KOPT-K1 (cell line): ENCODE measurements around the gene TUT7.
"Not testable (repeated sequence)": the region's sequence is repeated elsewhere in the genome, so short reads cannot be mapped to it uniquely, and the experiment has no call there.

ENCODE experiments used
- H3K27ac ChIP-seq: fragments of 200-600 bp; sonication (generic); 2 replicates; pipeline ENCODE4 v1.5.1; 2016; ENCODE audit warnings: antibody characterized with exemption, mild to moderate bottlenecking, low read depth, low read length; ENCODE audit not compliant: poor library complexity, severe bottlenecking
- H3K36me3 ChIP-seq: fragments of 200-600 bp; sonication (generic); 2 replicates; pipeline ENCODE4 v1.5.1; 2017; ENCODE audit warnings: antibody characterized with exemption, mild to moderate bottlenecking, low read length, moderate library complexity; ENCODE audit not compliant: insufficient read depth
- H3K9me3 ChIP-seq: fragments of 200-600 bp; sonication (generic); 2 replicates; pipeline ENCODE4 v1.5.1; 2017; ENCODE audit warnings: antibody characterized with exemption, low read length, mild to moderate bottlenecking; ENCODE audit not compliant: insufficient read depth, poor library complexity, severe bottlenecking

Gene TUT7

DNA sequence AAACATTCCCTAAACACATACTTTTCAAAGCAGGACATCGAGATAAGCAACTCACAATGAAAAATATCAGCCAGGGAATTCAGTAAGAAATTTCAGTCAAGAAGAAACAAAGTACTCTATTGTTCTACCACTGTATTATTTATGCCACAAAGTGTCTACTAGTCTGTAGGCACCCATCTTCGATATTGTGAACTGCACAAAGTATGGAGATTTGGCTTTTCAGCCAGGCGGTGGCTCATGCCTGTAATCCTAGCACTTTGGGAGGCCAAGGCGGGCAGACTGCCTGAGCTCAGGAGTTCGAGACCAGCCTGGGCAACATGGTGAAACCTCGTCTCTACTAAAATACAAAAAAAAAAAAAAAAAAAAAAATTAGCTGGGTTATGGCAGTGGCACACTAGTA is 63.9 kb downstream of the TUT7 start:
- not testable (repeated sequence) for H3K27ac ChIP-seq, H3K9me3 ChIP-seq
- peaks cover 12% of the 10 kb centered on the region; the same call in 1 of the 2 replicates for H3K36me3 ChIP-seq

DNA sequence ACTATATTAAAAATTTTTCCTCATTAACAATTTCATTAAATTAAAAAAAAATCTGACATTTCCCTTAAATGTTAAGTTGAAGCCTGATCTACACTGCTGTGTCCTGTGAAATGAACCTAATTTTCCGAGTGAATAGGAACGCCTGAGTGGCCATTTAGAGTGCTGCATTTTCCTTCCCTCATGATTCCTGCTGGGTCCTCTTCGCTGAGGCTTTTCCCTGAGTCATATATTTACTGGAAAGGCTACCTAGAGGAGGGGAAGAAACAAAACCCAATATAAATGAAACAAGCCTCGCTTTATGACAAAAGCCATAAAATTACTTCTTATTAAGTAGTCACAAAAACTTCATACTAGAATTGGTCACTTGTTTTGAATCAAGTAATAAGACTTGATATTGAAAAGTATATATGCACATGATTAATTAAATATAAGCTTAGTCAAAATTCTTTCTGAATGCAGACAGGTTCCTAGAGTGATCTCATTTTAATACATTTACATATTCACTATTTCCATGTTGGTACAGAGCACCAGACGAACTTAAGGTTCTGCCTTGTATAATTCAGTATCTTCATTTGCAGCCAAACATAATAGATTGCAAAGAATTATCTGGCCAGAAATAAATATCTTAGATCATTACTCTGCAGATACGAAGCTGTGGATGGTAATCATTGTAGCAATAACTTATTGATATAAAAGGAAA is 65.6 kb downstream of the TUT7 start:
- Histone ChIP-seq H3K27ac (no peak overlapping the region), H3K9me3 (no peaks in the 10 kb centered on the region), H3K36me3 (peaks cover 8% of the 10 kb centered on the region; the same call in 1 of the 2 replicates)

DNA sequence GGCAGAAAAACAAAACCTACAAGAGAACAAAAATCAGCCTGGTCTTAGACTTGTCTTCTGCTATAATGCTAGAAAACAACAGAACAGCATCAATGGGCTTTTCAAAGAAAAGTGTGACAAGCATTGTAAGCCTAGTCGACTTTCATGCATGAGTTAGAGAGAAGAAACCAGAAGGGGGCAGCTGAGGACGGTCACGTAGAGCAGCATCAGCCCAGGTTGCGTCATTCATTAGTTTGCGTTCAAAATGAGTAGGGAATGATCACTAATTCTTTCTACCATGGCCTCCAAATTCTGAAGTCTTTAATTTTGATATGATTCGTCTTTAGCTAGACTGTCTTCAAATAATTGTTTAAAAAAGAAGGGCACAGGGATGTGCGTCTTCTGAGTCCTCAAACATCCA is 67.2 kb downstream of the TUT7 start:
- Histone ChIP-seq H3K36me3 (peaks cover 8% of the 10 kb centered on the region; the same call in 1 of the 2 replicates), H3K27ac (no peak overlapping the region), H3K9me3 (no peaks in the 10 kb centered on the region)

DNA sequence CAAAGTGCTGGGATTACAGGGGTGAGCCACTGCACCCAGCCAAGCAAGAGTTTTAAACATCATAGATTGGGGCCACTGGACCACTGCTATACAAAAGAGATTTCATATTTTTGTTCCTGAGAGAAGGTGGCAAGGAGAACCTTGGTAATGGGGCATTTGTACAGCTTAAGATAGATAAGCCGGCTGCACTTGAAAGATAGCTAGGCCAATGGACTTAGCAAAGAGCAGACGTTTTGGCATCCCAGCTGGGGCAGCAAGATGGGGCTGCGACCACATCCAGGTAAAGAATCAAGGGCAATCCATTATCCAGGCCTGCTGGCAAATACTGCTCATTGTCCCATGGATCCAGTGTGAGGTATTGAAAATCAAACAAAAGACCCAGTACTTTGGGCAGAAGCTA is 67.9 kb downstream of the TUT7 start:
- no peaks in the 10 kb centered on the region for H3K9me3 ChIP-seq
- H3K36me3 ChIP-seq: peaks cover 8% of the 10 kb centered on the region; the same call in 1 of the 2 replicates
- no peak overlapping the region for H3K27ac ChIP-seq

DNA sequence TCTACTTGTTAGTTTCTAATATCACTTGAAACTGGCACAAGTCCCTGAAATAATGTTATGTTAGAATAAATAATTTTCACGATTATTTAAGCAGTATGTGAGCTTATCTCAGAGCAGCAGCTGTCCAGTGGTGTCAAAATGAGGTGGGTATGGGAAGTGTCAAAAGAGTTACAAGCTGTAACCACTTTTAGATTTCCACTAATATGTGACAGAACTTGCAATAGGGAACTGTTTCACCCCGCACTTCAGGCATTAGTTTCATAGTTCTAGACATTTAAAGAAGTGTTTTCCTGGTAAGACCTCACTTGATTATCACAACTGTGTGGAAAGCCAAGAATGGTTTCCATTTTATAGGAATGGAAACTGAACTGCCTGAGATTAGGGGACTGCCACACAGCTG is 68.9 kb downstream of the TUT7 start:
- H3K9me3 ChIP-seq: no peaks in the 10 kb centered on the region
- no peak overlapping the region for H3K27ac ChIP-seq
- peaks cover 8% of the 10 kb centered on the region; the same call in 1 of the 2 replicates for H3K36me3 ChIP-seq

DNA sequence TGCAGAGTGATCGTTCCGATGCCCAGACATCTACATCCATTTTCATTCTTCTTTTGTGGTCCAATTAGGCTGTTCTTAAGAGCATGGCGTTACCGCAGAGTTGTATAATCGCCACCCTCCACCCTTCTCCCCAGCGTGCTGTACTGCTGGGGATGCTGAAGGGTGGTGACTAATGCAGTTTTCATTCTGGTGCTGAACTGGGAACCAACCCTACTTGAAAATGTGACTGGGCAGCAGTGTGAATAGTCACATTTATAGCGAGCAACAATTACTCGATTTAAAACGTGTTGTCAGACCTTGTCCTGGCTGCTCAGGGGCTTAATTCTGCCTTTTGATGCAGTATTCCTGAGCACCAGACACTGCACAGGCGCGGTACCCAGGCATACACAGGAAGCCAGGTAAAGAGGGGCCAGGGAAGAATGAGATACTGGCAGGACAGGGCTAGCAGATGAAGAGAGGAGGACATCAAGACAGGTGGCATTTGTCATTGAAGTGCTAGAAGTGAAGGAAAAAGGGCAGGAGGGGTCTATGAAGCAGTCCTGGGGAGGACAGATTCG is 71.2 kb downstream of the TUT7 start:
- H3K9me3 ChIP-seq: no peaks in the 10 kb centered on the region
- peaks cover 16% of the 10 kb centered on the region for H3K36me3 ChIP-seq
- peak overlapping the region; percentile 74 for H3K27ac ChIP-seq

DNA sequence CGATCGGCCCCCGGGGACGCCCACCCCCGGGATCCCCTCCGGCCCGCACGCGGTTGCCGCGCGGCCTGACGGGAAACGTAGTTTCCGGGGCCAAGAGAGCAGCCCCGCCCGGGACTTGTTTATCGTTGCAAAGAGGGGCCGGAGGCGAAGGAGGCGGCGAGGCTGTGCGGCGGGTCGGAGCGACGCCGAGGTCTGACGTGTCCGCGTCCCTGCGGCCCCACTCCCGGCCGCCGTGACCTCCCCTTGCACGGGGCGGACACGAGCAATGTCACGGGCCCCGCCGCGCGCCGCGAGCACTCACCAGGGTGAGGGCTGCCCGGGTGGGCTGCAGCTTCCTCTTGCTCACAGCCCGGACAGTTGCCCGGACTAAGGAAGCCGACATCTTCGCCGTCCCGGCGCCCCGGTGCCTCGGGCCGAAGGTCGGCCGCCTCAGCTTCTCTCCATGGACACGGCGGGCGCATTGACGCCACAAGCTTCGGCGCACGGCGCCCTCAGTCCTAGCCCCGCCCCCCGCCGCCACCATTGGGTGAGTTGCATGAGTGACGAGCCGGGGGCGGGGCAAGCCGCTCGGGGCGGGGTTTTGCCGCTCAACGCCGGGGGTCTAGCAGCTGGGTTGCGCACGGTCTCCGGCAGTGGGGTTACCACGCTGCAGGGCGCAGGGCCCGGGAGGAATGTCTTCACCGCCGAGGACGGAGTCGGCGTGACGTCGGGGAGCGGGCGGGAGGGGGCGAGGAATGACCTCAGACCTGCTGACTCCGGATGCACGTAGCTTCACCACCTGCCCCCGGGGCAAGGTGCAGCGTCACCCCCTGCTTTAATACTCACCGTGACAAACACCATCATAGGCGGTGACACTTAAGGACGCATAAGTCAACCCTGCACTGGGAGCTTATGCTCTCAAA is 71.9 kb downstream of the TUT7 start, which contains the start of gene ISCA1:
TSS of gene ISCA1 (minus strand) at position 462 of the 902 bp plus-strand sequence. CDS start at position 382, 80 bp downstream.
- peak within 1 kb of the TSS; percentile 74 for H3K27ac ChIP-seq
- H3K9me3 ChIP-seq: no peaks in the 10 kb centered on the region
- H3K36me3 ChIP-seq: peaks cover 11% of the 10 kb centered on the region; the same call in 1 of the 2 replicates

DNA sequence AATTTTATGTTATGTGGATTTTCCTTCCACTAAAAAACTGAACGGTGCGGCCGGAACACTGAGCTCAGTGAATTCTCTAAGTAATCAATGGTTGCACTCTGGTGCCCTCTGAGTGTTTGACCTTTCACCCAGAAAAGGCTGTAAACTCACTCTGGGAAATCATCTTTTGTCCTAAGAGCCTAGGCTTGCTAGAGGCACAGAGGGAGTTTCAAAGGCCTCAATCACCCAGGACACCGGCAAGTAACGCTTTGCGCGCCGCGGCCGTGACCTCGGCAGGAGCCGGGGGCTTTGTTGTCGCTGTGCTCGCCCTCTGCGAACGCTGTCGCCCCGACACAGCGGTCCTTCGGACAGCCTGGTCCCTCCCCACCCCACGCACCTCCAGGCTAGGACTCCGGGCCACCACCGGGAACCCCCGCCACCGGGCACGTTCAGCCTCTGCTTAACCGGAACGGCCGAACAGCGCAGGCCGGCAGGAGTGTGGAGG is 72.6 kb downstream of the TUT7 start:
- Histone ChIP-seq H3K36me3 (peaks cover 11% of the 10 kb centered on the region; the same call in 1 of the 2 replicates), H3K27ac (peak overlapping the region; percentile 74), H3K9me3 (no peaks in the 10 kb centered on the region)

DNA sequence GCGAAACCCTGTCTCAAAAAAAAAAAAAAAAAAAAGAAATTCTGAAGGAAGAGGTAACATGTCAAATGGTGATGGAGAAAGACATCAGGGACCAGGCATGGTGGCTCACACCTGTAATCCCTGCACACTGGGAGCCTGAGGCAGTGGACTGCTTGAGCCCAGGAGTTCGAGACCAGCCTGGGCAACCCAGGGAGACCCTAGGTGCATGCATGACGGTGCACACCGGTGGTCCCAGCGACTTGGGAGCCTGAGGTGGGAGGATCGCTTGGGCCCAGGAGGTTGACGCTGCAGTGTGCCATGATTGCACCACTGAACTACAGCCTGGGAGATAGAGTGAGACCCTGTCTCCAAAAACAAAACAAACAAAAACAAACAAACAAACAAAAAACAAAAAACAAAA is 73.6 kb downstream of the TUT7 start:
- Histone ChIP-seq H3K9me3 (no peaks in the 10 kb centered on the region), H3K36me3 (peaks cover 11% of the 10 kb centered on the region; the same call in 1 of the 2 replicates), H3K27ac (no peak overlapping the region)

DNA sequence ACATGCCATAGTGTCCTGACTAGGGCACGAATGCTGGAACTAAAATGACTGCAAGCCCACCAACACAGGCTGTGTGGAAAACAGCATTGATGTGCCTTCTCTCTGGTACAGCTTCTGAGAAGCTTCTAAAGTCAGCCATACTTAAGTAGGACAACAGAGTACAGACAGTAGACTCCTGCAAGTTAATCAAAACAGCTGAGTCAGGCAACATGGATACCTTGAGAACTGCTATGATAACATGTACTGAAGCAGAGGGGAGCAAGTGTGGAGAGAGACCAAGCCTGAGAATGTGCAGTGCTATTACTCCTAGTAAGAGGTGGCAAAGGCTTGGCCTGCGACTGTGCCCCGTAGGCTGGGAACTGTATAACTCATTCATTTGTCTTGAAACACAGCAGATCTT is 74.4 kb downstream of the TUT7 start:
- Histone ChIP-seq H3K27ac (no peak overlapping the region), H3K9me3 (no peaks in the 10 kb centered on the region), H3K36me3 (peaks cover 11% of the 10 kb centered on the region; the same call in 1 of the 2 replicates)

DNA sequence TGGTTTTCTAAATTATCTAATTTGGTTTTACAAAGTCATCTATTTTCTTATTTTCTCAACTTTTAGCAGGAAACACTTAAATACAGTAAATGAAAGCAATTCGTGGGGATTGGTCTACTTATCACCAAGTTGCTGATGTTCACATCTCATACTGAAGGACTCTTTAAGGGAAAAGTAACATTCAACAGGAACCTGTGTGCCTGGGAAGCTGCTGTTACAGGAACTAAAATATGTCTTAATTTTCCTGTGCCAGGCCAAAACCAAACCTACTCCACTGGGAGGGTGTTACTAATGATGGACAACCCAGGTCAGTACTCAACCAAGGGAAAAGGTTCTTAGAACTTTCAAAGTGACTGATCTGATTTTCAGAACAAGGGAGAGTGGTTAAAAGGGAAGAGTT is 77.1 kb downstream of the TUT7 start:
- H3K27ac ChIP-seq: no peak overlapping the region
- H3K36me3 ChIP-seq: peaks cover 29% of the 10 kb centered on the region
- H3K9me3 ChIP-seq: no peaks in the 10 kb centered on the region

DNA sequence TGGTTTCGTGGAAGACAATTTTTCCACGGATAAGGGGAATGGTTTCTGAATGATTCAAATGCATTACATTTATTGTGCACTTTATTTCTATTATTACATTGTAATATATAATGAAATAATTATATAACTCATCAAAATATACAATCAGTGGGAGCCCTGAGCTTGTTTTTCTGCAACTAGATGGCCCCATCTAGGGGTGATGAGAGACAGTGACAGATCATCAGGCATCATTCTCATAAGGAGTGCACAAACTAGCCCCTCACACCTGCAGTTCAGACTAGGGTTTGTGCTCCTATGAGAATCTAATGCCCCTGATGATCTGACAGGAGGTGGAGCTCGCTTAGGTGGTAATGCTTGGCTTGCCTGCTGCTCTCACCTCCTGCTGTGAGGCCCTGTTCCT is 78.2 kb downstream of the TUT7 start:
- H3K36me3 ChIP-seq: peaks cover 40% of the 10 kb centered on the region
- no peak overlapping the region for H3K27ac ChIP-seq
- no peaks in the 10 kb centered on the region for H3K9me3 ChIP-seq

DNA sequence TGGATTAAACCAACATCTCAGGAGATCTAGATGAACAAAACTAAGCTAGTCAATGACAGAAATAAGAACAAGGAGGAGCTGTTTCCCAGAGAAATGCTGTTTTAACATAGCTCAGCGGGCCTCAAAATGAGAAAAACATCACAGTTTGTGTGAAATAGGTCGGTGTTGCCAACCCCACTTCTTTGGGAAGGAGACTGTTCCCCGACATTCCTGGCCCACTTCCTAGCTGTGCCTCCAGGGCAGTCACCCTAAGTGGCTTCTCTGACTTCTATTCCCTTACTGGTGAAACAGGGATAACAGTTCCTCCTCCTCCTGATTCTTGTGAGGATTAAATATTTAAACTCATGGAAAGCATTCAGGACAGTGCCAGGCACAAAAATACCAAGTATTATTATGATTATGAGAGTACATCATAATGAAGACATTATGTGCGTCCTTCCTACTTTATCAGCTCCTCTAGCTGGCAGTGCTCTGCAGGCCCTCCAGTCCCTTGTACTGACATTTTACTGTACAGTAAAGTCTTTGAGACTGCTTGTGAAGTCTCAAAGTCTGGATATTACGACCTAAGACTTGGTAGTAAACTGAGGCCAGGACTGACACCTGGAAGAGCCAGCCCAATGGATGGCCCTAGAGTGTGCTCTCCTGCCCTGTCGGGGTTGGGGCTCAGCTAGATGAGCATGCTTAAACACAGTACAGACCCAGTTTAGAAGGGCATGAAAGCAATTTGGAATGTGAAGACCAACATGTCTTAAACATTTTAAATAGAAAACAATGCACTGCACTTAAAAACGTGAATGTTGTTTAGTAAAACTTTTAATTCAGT is 79.2 kb downstream of the TUT7 start:
- H3K27ac ChIP-seq: no peak overlapping the region
- no peaks in the 10 kb centered on the region for H3K9me3 ChIP-seq
- peaks cover 39% of the 10 kb centered on the region for H3K36me3 ChIP-seq

DNA sequence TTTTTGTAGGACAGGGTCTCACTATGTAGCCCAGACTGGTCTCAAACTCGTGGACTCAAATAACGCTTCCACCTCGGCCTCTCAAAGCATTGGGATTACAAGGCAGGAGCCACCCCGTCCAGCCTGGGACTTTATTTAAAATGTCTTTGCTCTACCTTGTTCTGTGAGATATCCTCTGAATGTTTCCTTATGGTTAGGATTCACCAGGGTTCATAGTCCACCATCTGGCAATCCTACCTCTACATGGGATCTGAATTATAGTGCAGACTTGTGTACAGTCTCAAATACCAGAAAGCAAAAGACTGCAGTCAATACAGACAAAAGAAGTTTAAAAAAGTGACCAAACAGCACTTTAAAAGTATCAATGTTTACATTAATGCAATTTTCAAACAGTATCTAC is 82.0 kb downstream of the TUT7 start:
- no peak overlapping the region for H3K27ac ChIP-seq
- peaks cover 29% of the 10 kb centered on the region for H3K36me3 ChIP-seq
- H3K9me3 ChIP-seq: no peaks in the 10 kb centered on the region
